Peyer's patch (tissue), 4 donors: ENCODE results near the gene NDEL1. TPM values are rescaled to one million over a fixed set of nuclear protein-coding genes. Genes with fewer than 3 reads are reported as not detected.

ENCODE experiments used
- DNase-seq, 3 donors: peaks; one replicate each; pipeline ENCODE4 v3.0.0-alpha.2; 2017 to 2019
- H3K27ac ChIP-seq, 4 donors: fragments of 200-600 bp; sonication (generic); one replicate each; pipeline ENCODE4 v1.5.1; 2016 to 2019
- H3K27me3 ChIP-seq, 2 donors: fragments of 200-600 bp; sonication (generic); one replicate each; pipeline ENCODE4 v1.5.1; 2019
- H3K36me3 ChIP-seq, 3 donors: fragments of 200-600 bp; sonication (generic); one replicate each; pipeline ENCODE4 v1.5.1; 2016 to 2019
- H3K4me1 ChIP-seq, 4 donors: fragments of 200-600 bp; sonication (generic); one replicate each; pipeline ENCODE4 v1.5.1; 2016 to 2019
- H3K4me3 ChIP-seq, 4 donors: fragments of 200-600 bp; sonication (generic); 1 replicate in 3 of 4; 2 replicates in 1 of 4; pipeline ENCODE4 v1.5.1; 2016 to 2019; ENCODE audit warnings: mild to moderate bottlenecking in 1 of 4
- H3K9me3 ChIP-seq, 4 donors: fragments of 200-600 bp; sonication (generic); one replicate each; pipeline ENCODE4 v1.5.1; 2016 to 2019; ENCODE audit warnings: mild to moderate bottlenecking in 1 of 4
- CTCF ChIP-seq, 6 experiments: fragments of 450-650 bp in 4 of 6; fragments of 200-600 bp in 2 of 6; sonication (generic) in 1 of 6; IDR thresholded peaks; one replicate each; pipeline ENCODE4 v1.5.1; 2017 to 2019; ENCODE audit warnings: antibody characterized with exemption in 6 of 6, mild to moderate bottlenecking in 3 of 6, moderate library complexity in 1 of 6
- POLR2A ChIP-seq, 2 donors: fragments of 450-650 bp; IDR thresholded peaks; one replicate each; pipeline ENCODE4 v1.5.1; 2017; ENCODE audit warnings: antibody characterized with exemption in 2 of 2, mild to moderate bottlenecking in 2 of 2, moderate library complexity in 2 of 2
- total RNA-seq, 4 donors: library from RNA; depleted of rRNA; stranded (reverse); fragments of >200 nt; gene quantifications; one replicate each; pipeline ENCODE4 v1.1.0, GENCODE V29; 2016

The NDEL1 gene
- total RNA-seq, 4 donors from 2014 or later, result 70.4 to 125 (median 99.9) TPM

GRCh38 chr17:8479431-8479947 lies 43.8 kb downstream of the NDEL1 start:
- TF ChIP-seq POLR2A (IDR thresholded peaks at IDR 0.05) (no peak), CTCF (IDR thresholded peaks at IDR 0.05) (no peak)
- Histone ChIP-seq H3K9me3 (no peaks in the 10 kb centered on the region), H3K36me3 (peaks cover 0 to 53% (median 0%) of the 10 kb centered on the region in 3 donors), H3K27ac (peak overlapping the region in 1 of 4 donors; percentile 46), H3K4me3 (no peak overlapping the region), H3K4me1 (peaks cover 0 to 10% (median 0%) of the 10 kb centered on the region in 4 donors), H3K27me3 (no peaks in the 10 kb centered on the region)
- DNase-seq, result peak in 1 of 3 donors; percentile 49

GRCh38 chr17:8480011-8480976 lies 44.6 kb downstream of the NDEL1 start:
- no peaks in the 10 kb centered on the region for H3K9me3 ChIP-seq
- peak overlapping the region in 1 of 4 donors; percentile 46 for H3K27ac ChIP-seq

GRCh38 chr17:8481089-8481488 lies 45.4 kb downstream of the NDEL1 start:
- Histone ChIP-seq H3K27ac (no peak overlapping the region), H3K4me1 (peaks cover 0 to 10% (median 0%) of the 10 kb centered on the region in 4 donors), H3K4me3 (no peak overlapping the region), H3K9me3 (no peaks in the 10 kb centered on the region), H3K27me3 (no peaks in the 10 kb centered on the region), H3K36me3 (peaks cover 0 to 37% (median 0%) of the 10 kb centered on the region in 3 donors)
- TF ChIP-seq CTCF (IDR thresholded peaks at IDR 0.05) (no peak), POLR2A (IDR thresholded peaks at IDR 0.05) (no peak)
- DNase-seq, result peak in 1 of 3 donors; percentile 44

More at GRCh38 chr17:8480011-8480976, 44.6 kb downstream of the NDEL1 start:
- no peak overlapping the region for H3K4me3 ChIP-seq
- TF ChIP-seq CTCF (IDR thresholded peaks at IDR 0.05) (no peak), POLR2A (IDR thresholded peaks at IDR 0.05) (no peak)
- peak in 1 of 3 donors; percentile 43 for DNase-seq
- H3K36me3 ChIP-seq, result peaks cover 0 to 44% (median 0%) of the 10 kb centered on the region in 3 donors
- peaks cover 0 to 10% (median 0%) of the 10 kb centered on the region in 4 donors for H3K4me1 ChIP-seq
- H3K27me3 ChIP-seq, result no peaks in the 10 kb centered on the region

- DNase-seq, result peak in 1 of 3 donors; percentile 30
- no peaks in the 10 kb centered on the region for H3K27me3 ChIP-seq
- H3K27ac ChIP-seq, result no peak overlapping the region
- peaks cover 0 to 10% (median 0%) of the 10 kb centered on the region in 4 donors for H3K4me1 ChIP-seq
- no peak overlapping the region for H3K4me3 ChIP-seq
- peaks cover 0 to 31% (median 0%) of the 10 kb centered on the region in 3 donors for H3K36me3 ChIP-seq
- no peak for TF ChIP-seq POLR2A (IDR thresholded peaks at IDR 0.05)
- TF ChIP-seq CTCF (IDR thresholded peaks at IDR 0.05), result no peak
- no peaks in the 10 kb centered on the region for H3K9me3 ChIP-seq
Measured at GRCh38 chr17:8481703-8482102, 46.0 kb downstream of the NDEL1 start.

GRCh38 chr17:8482546-8482945 lies 46.9 kb downstream of the NDEL1 start:
- peaks cover 0 to 31% (median 0%) of the 10 kb centered on the region in 3 donors for H3K36me3 ChIP-seq

More at GRCh38 chr17:8482546-8482945, 46.9 kb downstream of the NDEL1 start:
- H3K4me3 ChIP-seq, result no peak overlapping the region
- no peaks in the 10 kb centered on the region for H3K9me3 ChIP-seq
- peak in 1 of 3 donors; percentile 35 for DNase-seq
- peaks cover 0 to 10% (median 0%) of the 10 kb centered on the region in 4 donors for H3K4me1 ChIP-seq
- H3K27ac ChIP-seq, result no peak overlapping the region
- no peaks in the 10 kb centered on the region for H3K27me3 ChIP-seq
- no peak for TF ChIP-seq POLR2A (IDR thresholded peaks at IDR 0.05)
- TF ChIP-seq CTCF (IDR thresholded peaks at IDR 0.05), result no peak
